22Rv1 (cell line): ENCODE results near the gene DNM2.

ENCODE experiments used
- H3K27ac ChIP-seq: fragments of 450-650 bp; 2 replicates; pipeline ENCODE4 v1.5.1; 2017
- ZFX ChIP-seq: fragments of 450-650 bp; IDR thresholded peaks from 2 replicates; pipeline ENCODE4 v1.6.1; 2017; ENCODE audit warnings: antibody characterized with exemption, borderline replicate concordance
- TF ChIP-seq, protein P1 (sequence below): fragments of 450-650 bp; IDR thresholded peaks from 2 replicates; pipeline ENCODE4 v1.5.1; 2017; ENCODE audit warnings: mild to moderate bottlenecking

The DNM2 gene

GRCh38 chr19:10870955-10871603, 153.2 kb downstream of the DNM2 start, which contains the start of gene CARM1:
Gene CARM1 (plus strand): TSS chr19:10871553. CDS start chr19:10871703, 150 bp downstream.
- H3K27ac ChIP-seq: peak within 1 kb of the TSS; percentile 71
- TF ChIP-seq ZFX: no peak
- TF ChIP-seq, protein P1, sequence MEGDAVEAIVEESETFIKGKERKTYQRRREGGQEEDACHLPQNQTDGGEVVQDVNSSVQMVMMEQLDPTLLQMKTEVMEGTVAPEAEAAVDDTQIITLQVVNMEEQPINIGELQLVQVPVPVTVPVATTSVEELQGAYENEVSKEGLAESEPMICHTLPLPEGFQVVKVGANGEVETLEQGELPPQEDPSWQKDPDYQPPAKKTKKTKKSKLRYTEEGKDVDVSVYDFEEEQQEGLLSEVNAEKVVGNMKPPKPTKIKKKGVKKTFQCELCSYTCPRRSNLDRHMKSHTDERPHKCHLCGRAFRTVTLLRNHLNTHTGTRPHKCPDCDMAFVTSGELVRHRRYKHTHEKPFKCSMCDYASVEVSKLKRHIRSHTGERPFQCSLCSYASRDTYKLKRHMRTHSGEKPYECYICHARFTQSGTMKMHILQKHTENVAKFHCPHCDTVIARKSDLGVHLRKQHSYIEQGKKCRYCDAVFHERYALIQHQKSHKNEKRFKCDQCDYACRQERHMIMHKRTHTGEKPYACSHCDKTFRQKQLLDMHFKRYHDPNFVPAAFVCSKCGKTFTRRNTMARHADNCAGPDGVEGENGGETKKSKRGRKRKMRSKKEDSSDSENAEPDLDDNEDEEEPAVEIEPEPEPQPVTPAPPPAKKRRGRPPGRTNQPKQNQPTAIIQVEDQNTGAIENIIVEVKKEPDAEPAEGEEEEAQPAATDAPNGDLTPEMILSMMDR: peak; percentile 92

DNA sequence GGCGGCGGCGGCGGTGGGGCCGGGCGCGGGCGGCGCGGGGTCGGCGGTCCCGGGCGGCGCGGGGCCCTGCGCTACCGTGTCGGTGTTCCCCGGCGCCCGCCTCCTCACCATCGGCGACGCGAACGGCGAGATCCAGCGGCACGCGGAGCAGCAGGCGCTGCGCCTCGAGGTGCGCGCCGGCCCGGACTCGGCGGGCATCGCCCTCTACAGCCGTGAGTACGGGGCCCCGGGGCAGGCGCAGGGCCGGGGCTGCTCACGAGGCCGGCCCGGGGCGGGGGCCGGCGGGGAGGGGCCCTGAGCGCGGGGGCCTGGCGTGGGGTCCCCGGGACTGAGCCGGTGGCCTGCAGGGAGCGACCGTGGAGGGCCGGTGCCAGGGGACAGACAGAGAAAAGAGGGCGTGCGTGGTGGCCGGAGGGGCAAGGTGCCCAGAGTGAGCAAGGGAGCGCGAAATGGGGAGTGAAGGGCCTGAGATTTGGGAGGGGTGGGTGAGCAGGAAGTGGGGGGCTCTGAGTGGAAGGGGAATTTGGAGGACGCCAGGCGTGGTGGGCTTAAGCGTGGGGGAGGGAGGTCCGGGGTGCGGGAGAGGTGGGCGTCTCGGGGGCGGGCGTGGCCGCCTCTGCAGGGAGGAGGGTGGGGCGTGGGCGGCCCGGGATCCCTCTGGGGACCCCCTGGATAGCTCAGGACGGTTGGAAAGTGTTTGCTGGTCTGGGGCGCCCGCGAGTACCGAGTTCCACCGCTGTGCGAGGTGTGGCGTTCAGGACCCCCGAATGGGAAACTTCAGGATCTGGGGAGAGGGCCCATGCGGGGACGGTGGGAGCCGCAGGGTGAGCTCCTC, 154.0 kb downstream of the DNM2 start:
- peak overlapping the region; percentile 71 for H3K27ac ChIP-seq

GRCh38 chr19:10872546-10873107, 154.7 kb downstream of the DNM2 start:
- H3K27ac ChIP-seq: peak overlapping the region; percentile 71
- TF ChIP-seq, protein P1: no peak
- TF ChIP-seq ZFX: no peak

More for the DNA sequence above, 154.0 kb downstream of the DNM2 start:
- TF ChIP-seq, protein P1: no peak
- no peak for TF ChIP-seq ZFX

DNA sequence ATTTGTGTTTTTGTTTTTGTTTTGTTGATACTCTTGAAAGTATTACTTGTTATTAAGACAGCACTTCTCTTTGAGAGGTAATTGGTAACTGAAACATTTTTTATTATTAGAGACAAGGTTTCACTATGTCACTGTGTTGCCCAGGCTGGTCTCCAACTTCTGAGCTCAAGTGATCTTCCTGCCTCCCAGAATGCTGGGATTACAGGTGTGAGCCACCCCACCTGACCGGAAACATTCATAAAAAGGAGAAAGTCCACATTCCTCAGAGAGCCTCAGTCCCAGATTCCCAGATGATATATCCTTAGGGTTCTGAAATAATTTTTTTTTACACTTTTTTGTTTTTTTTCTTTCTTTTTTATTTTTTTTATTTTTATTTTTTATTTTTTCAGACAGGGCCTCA, 156.1 kb downstream of the DNM2 start:
- H3K27ac ChIP-seq: no peak overlapping the region
- TF ChIP-seq, protein P1: no peak
- no peak for TF ChIP-seq ZFX

DNA sequence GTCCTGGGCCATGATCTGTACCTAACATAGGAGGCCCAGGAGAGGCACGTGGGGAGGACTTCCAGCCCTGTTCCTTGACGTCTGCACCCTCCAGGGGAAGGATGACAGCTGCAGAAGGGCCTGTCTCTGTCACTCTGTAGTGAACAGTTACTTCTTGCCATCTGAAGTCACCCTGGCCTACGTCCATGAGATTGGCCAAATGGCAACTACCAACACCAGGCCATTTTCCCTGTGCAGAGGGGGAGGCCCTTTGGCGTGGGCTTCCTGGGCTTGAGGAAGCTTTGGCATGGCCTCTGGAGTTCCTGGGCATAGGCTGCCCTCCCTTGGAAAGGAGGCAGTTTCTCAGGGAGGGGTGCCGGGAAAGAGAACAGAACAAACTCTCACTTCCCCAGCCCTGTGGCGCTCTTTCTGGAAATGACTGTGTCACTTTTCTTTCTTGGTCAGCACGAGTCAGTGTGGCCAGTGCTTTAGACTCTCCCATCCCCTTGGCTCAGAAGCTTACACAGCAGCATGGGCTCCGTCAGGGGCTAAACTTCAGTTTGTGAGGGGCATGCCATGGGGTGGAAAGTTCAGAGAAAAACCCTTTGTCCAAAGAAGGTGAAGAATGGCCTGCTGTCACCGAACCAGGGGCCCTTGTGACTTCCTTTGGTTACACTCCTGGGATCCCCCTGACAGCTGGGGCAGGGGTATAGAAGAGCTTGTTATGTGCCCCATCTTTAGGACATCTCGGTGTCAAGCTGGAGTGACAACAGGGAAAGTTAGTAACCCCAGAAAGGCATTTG, 158.8 kb downstream of the DNM2 start:
- H3K27ac ChIP-seq: no peak overlapping the region
- TF ChIP-seq ZFX: no peak

DNA sequence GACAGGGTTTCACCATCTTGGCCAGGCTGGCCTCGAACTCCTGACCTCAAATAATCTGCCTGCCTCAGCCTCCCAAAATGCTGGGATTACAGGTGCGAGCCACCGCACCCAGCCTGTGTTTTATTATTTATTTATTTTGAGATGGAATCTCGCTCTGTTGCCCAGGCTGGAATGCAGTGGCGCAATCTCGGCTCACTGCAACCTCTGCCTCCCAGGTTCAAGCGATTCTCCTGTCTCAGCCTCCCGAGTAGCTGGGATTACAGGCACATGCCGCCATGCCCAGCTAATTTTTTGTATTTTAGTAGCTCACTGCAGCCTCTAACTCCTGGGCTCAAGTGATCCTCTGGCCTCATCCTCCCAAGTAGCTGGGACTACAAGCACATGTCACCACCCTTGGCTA, 159.7 kb downstream of the DNM2 start:
- peak overlapping the region; percentile 74 for H3K27ac ChIP-seq

GRCh38 chr19:10878253-10878652, 160.4 kb downstream of the DNM2 start:
- H3K27ac ChIP-seq: peak overlapping the region; percentile 74
- TF ChIP-seq, protein P1: no peak
- TF ChIP-seq ZFX: no peak
